Measurements from ENCODE around the gene CIBAR2. TPM values are rescaled to one million over a fixed set of nuclear protein-coding genes. Genes with fewer than 3 reads are reported as not detected.
A peak's percentile ranks its signal among the peaks of the same experiment; 100 is the strongest.

CIBAR2 gene
- total and polyA plus RNA-seq, 9 of the 15 experiments (the other 6 are each of a cell fraction or from before 2014, with no cell fraction given), result not detected

GRCh38 chr16:85051067-85051581 is 61.1 kb downstream of the CIBAR2 start (continued):
- TF ChIP-seq REST (IDR thresholded peaks at IDR 0.05; ENCODE audit: borderline replicate concordance) (peak; percentile 29; the same call in 1 of the 2 replicates), REST (CRISPR knock-in tag; IDR thresholded peaks at IDR 0.05; ENCODE audit: low read depth) (no peak), CTCF (IDR thresholded peaks at IDR 0.05 in 2 of 3, conservative IDR thresholded peaks at IDR 0.05 in 1 of 3; ENCODE audit: insufficient read depth in 2 of 3, low read depth in 1 of 3, low read length in 3 of 3) (peak in 2 of 3 experiments; percentile 12 to 33; a peak in 3 of 6 replicates), EZH2 (IDR thresholded peaks at IDR 0.05; ENCODE audit: borderline replicate concordance, low read depth, low read length) (no peak), MAFG (tag; conservative IDR thresholded peaks at IDR 0.05) (no peak), DPF2 (IDR thresholded peaks at IDR 0.05) (0 out of 2 replicates have a peak, but pooled peaks have one; percentile 1), ZNF274 (IDR thresholded peaks at IDR 0.05; ENCODE audit: borderline replicate concordance, low read depth, low read length) (no peak), EP300 (IDR thresholded peaks at IDR 0.05; ENCODE audit: low read length) (peak; percentile 81), ZNF395 (CRISPR knock-in tag; IDR thresholded peaks at IDR 0.05) (no peak), ZNF124 (CRISPR knock-in tag; IDR thresholded peaks at IDR 0.05) (no peak), ARID1B (IDR thresholded peaks at IDR 0.05) (peak; percentile 66), NR4A1 (CRISPR knock-in tag; IDR thresholded peaks at IDR 0.05) (no peak), NR4A1 (tag; IDR thresholded peaks at IDR 0.05) (no peak; the same call in 1 of the 2 replicates), MTA2 (IDR thresholded peaks at IDR 0.05; ENCODE audit: low read depth) (0 out of 2 replicates have a peak, but pooled peaks have one; percentile 13), SMARCA5 (IDR thresholded peaks at IDR 0.05) (peak; percentile 7; the same call in 1 of the 2 replicates), ETV1 (tag; conservative IDR thresholded peaks at IDR 0.05; ENCODE audit: low read depth) (peak; percentile 56), ZSCAN29 (IDR thresholded peaks at IDR 0.05) (peak; percentile 72; the same call in 1 of the 2 replicates), ATF1 (CRISPR knock-in tag; IDR thresholded peaks at IDR 0.05) (no peak), ATF1 (tag; IDR thresholded peaks at IDR 0.05) (peak; percentile 8; the same call in 1 of the 2 replicates), HDAC1 (IDR thresholded peaks at IDR 0.05) (peak in 1 of 2 experiments; percentile 2; a peak in 1 of 4 replicates)

Data from K562 (cell line).